H1 (cell line): ENCODE data around the gene CDC42EP4. TPM values are rescaled to one million over a fixed set of nuclear protein-coding genes. Genes with fewer than 3 reads are reported as not detected.

Source experiments
- CTCF ChIA-PET: fragments of 300-600 bp; sonication (Branson Sonifier 250); formaldehyde crosslinking; loops from one replicate; lab custom pipeline; 2021; ENCODE audit not compliant: partially characterized antibody; lab: Charles Lee
- POLR2A ChIA-PET: fragments of 300-600 bp; sonication (Branson Sonifier 250); formaldehyde crosslinking; loops from one replicate; lab custom pipeline; 2021; ENCODE audit warnings: inconsistent platforms; ENCODE audit not compliant: partially characterized antibody; lab: Charles Lee
- DNase-seq, 2 experiments: peaks; one replicate each; pipeline versions ENCODE4 v3.0.0 to v3.0.0-alpha.2; 2010 to 2022; ENCODE audit warnings: low spot score in 2 of 2, low read depth in 1 of 2, mixed read lengths in 1 of 2
- FAIRE-seq: peaks from 2 replicates; lab custom pipeline; 2011; peaks lifted over from hg19 to GRCh38; lab: Jason Lieb, UNC
- H2AFZ ChIP-seq: 2 replicates; pipeline ENCODE4 v1.8.1; 2012; ENCODE audit warnings: low read length, inconsistent platforms
- H2AK5ac ChIP-seq: 2 replicates; pipeline ENCODE4 v1.6.1; 2013; ENCODE audit warnings: low read depth, low read length
- H2BK120ac ChIP-seq: replicated peaks from 2 replicates; pipeline ENCODE3; 2013; ENCODE audit warnings: low read depth, low read length, inconsistent platforms
- H2BK12ac ChIP-seq: 2 replicates; pipeline ENCODE4 v1.6.1; 2013; ENCODE audit warnings: low read depth, low read length
- H2BK15ac ChIP-seq: 2 replicates; pipeline ENCODE4 v1.6.1; 2013; ENCODE audit warnings: low read length
- H2BK20ac ChIP-seq: 2 replicates; pipeline ENCODE4 v1.6.1; 2013; ENCODE audit warnings: low read length
- H2BK5ac ChIP-seq: 2 replicates; pipeline ENCODE4 v1.6.1; 2013; ENCODE audit warnings: low read depth, low read length
- H3K14ac ChIP-seq: 2 replicates; pipeline ENCODE4 v1.6.1; 2013; ENCODE audit warnings: inconsistent platforms; ENCODE audit not compliant: insufficient read length
- H3K18ac ChIP-seq: 2 replicates; pipeline ENCODE4 v1.6.1; 2013; ENCODE audit warnings: low read length; ENCODE audit errors: extremely low read depth
- H3K23ac ChIP-seq: 2 replicates; pipeline ENCODE4 v1.6.1; 2013; ENCODE audit warnings: inconsistent platforms; ENCODE audit not compliant: insufficient read length
- H3K23me2 ChIP-seq: 2 replicates; pipeline ENCODE4 v1.6.1; 2013; ENCODE audit warnings: low read depth, low read length
- H3K27ac ChIP-seq: 2 replicates; pipeline ENCODE4 v1.6.1; 2011; ENCODE audit warnings: low read depth, low read length, inconsistent platforms
- H3K27me3 ChIP-seq, 4 experiments: replicated peaks in 1 of 4; 1 replicate in 1 of 4; 2 replicates in 3 of 4; pipeline versions ENCODE4 v1.6.1 to v1.8.1; 2011 to 2013; ENCODE audit warnings: low read length in 3 of 4, mild to moderate bottlenecking in 3 of 4, inconsistent platforms in 2 of 4, mixed read lengths in 2 of 4, moderate library complexity in 1 of 4; ENCODE audit not compliant: control insufficient read depth in 3 of 4, insufficient read depth in 3 of 4; ENCODE audit errors: extremely low read depth in 1 of 4
- H3K36me3 ChIP-seq, 4 experiments: 2 replicates each; pipeline versions ENCODE4 v1.6.1 to v1.8.1; 2011 to 2013; ENCODE audit warnings: mild to moderate bottlenecking in 4 of 4, low read length in 3 of 4, moderate library complexity in 2 of 4, control low read depth in 1 of 4, inconsistent platforms in 1 of 4; ENCODE audit not compliant: insufficient read depth in 4 of 4, control insufficient read depth in 2 of 4
- H3K4ac ChIP-seq: replicated peaks from 2 replicates; pipeline ENCODE3; 2013; ENCODE audit warnings: low read length, low read depth, mixed read lengths, inconsistent platforms; ENCODE audit not compliant: insufficient read length
- H3K4me1 ChIP-seq, 4 experiments: replicated peaks in 1 of 4; 1 replicate in 1 of 4; 2 replicates in 3 of 4; pipeline versions ENCODE4 v1.6.1 to v1.8.1; 2011 to 2013; ENCODE audit warnings: low read length in 3 of 4, inconsistent platforms in 2 of 4, mixed read lengths in 1 of 4; ENCODE audit not compliant: insufficient read depth in 4 of 4, control insufficient read depth in 3 of 4
- H3K4me2 ChIP-seq, 2 experiments: 2 replicates each; pipeline versions ENCODE4 v1.6.1 to v1.8.1; 2011 to 2013; ENCODE audit warnings: low read depth in 2 of 2, low read length in 2 of 2, control low read depth in 1 of 2, inconsistent platforms in 1 of 2, mild to moderate bottlenecking in 1 of 2; ENCODE audit not compliant: insufficient read depth in 1 of 2
- H3K4me3 ChIP-seq, 4 experiments: fragments of 200-600, 300-600 bp in 1 of 4; sonication (generic), shearing (Covaris generic), sonication (Bioruptor Twin) in 1 of 4; 2 replicates each; pipeline versions ENCODE4 v1.5.1 to v1.8.1; 2011 to 2016; ENCODE audit warnings: low read length in 4 of 4, low read depth in 3 of 4, control low read depth in 2 of 4, inconsistent platforms in 2 of 4, mild to moderate bottlenecking in 2 of 4, mixed read lengths in 1 of 4, moderate library complexity in 1 of 4; ENCODE audit not compliant: insufficient read depth in 2 of 4; ENCODE audit errors: extremely low read depth in 1 of 4
- H3K56ac ChIP-seq: replicated peaks from 2 replicates; pipeline ENCODE3; 2013; ENCODE audit warnings: low read depth, mild to moderate bottlenecking, mixed read lengths, low read length, inconsistent platforms; ENCODE audit not compliant: insufficient read length
- H3K79me1 ChIP-seq: 2 replicates; pipeline ENCODE4 v1.6.1; 2013; ENCODE audit warnings: low read depth, low read length, control low read depth
- H3K79me2 ChIP-seq, 2 experiments: 2 replicates each; pipeline versions ENCODE4 v1.6.1 to v1.8.1; 2012 to 2013; ENCODE audit warnings: low read length in 2 of 2, mild to moderate bottlenecking in 2 of 2, inconsistent platforms in 1 of 2; ENCODE audit not compliant: insufficient read depth in 2 of 2, control insufficient read depth in 1 of 2
- H3K9ac ChIP-seq, 4 experiments: replicated peaks in 1 of 4; 1 replicate in 1 of 4; 2 replicates in 3 of 4; pipeline versions ENCODE4 v1.6.1 to v1.8.1; 2011 to 2013; ENCODE audit warnings: low read depth in 3 of 4, low read length in 3 of 4, control low read depth in 2 of 4, mild to moderate bottlenecking in 2 of 4, moderate library complexity in 2 of 4, inconsistent platforms in 1 of 4; ENCODE audit errors: extremely low read depth in 1 of 4
- H3K9me3 ChIP-seq, 2 experiments: 2 replicates each; pipeline versions ENCODE4 v1.6.1 to v1.8.1; 2012 to 2013; ENCODE audit warnings: mild to moderate bottlenecking in 2 of 2, moderate library complexity in 2 of 2, control low read depth in 1 of 2, inconsistent platforms in 1 of 2, low read depth in 1 of 2, low read length in 1 of 2, mixed read lengths in 1 of 2; ENCODE audit not compliant: insufficient read depth in 2 of 2
- H4K20me1 ChIP-seq, 2 experiments: replicated peaks in 1 of 2; 2 replicates each; pipeline versions ENCODE3 to v1.8.1; 2011 to 2013; ENCODE audit warnings: inconsistent platforms in 2 of 2, low read length in 2 of 2, mild to moderate bottlenecking in 1 of 2; ENCODE audit not compliant: insufficient read depth in 2 of 2, control insufficient read depth in 1 of 2
- H4K5ac ChIP-seq: 2 replicates; pipeline ENCODE4 v1.6.1; 2013; ENCODE audit warnings: low read length, low read depth, mixed read lengths, inconsistent platforms; ENCODE audit not compliant: insufficient read length
- H4K8ac ChIP-seq: 2 replicates; pipeline ENCODE4 v1.8.0; 2013; ENCODE audit warnings: mild to moderate bottlenecking, moderate library complexity, low read length, inconsistent platforms; ENCODE audit not compliant: insufficient read depth; ENCODE audit errors: extremely low read depth
- H4K91ac ChIP-seq: replicated peaks from 2 replicates; pipeline ENCODE3; 2013; ENCODE audit warnings: low read length, mixed read lengths, inconsistent platforms; ENCODE audit not compliant: insufficient read length
- RNF2 ChIP-seq: fragments of 200-900, 300-1000 bp; sonication (generic); IDR thresholded peaks from 2 replicates; pipeline ENCODE4 v1.7.1; 2016; ENCODE audit warnings: borderline replicate concordance, low read depth, mild to moderate bottlenecking, antibody characterized with exemption, low read length; ENCODE audit not compliant: poor library complexity, severe bottlenecking; ENCODE audit errors: missing control alignments
- WGBS, 2 experiments: shearing (Covaris generic) in 1 of 2; methylation state at CpG; one replicate each; pipeline versions ENCODE4 v1.1.6 to v1.1.7; 2013 to 2015; ENCODE audit warnings: low lambda C conversion rate in 2 of 2, mixed read lengths in 2 of 2, inconsistent platforms in 1 of 2, low coverage in 1 of 2, missing lambda C conversion rate in 1 of 2; ENCODE audit not compliant: insufficient replicate concordance in 2 of 2, insufficient coverage in 1 of 2, insufficient read length in 1 of 2; ENCODE audit errors: extremely low coverage in 1 of 2, missing lambda C conversion rate in 1 of 2; 5-methylcytosine and 5-hydroxymethylcytosine counted together
- polyA plus RNA-seq, 7 experiments: library from polyadenylated mRNA; depleted of rRNA in 3 of 7; stranded (reverse) in 5 of 7; unstranded in 2 of 7; fragments of >200 nt in 5 of 7; fragments of 200-250 nt in 2 of 7; gene quantifications; 1 replicate in 5 of 7; 2 replicates in 1 of 7; 4 replicates in 1 of 7; pipeline versions ENCODE4 v1.2.1 to v1.2.3, GENCODE V29; 2011 to 2013; ENCODE audit warnings: missing spikeins in 2 of 7, mixed read lengths in 2 of 7
- total RNA-seq: library from RNA; stranded (reverse); fragmentation: NEBNext Ultra II Directional; extraction: Animal tissue kit (Norgen Biotek cat#: 25700); gene quantifications from 2 replicates; pipeline ENCODE4 v1.2.1, GENCODE V29; 2021

Gene CDC42EP4
- total and polyA plus RNA-seq, 2 of the 8 experiments (the other 6 are each of a cell fraction or from before 2014, with no cell fraction given), result 8.8 to 12.6 TPM

GRCh38 chr17:73300392-73300791 is 11.4 kb downstream of the CDC42EP4 start:
- WGBS, 2 experiments, result 95% methylated on average over 3 of the region's 3 CpGs; no CpG with 5 or more reads in 1 of the 2 experiments
- H3K9ac ChIP-seq, result no peak overlapping the region
- no peak overlapping the region for H3K14ac ChIP-seq
- CTCF ChIA-PET, result interaction anchor here (0.9 to 6.1 kb wide), 6 partner anchors 9 to 69 kb away, joined by 3 to 39 read pairs (median 4); partner anchors contain the start of genes CDC42EP4 and CPSF4L
- H3K4me2 ChIP-seq, result no peak overlapping the region
- H3K4me1 ChIP-seq, result peaks cover 5 to 9% (median 8%) of the 10 kb centered on the region in 4 experiments
- POLR2A ChIA-PET, result no interaction called here
- H3K79me1 ChIP-seq, result no peaks in the 10 kb centered on the region; the same call in 1 of the 2 replicates
- H2BK5ac ChIP-seq, result no peak overlapping the region
- H2BK20ac ChIP-seq, result no peak overlapping the region
- H3K23ac ChIP-seq, result no peak overlapping the region
- peaks cover 0 to 20% of the 10 kb centered on the region in 2 experiments; a peak in 1 of 4 replicates for H3K79me2 ChIP-seq
- no peaks in the 10 kb centered on the region for H3K23me2 ChIP-seq
- H3K4me3 ChIP-seq, result no peak overlapping the region
- H3K56ac ChIP-seq, result no peak overlapping the region
- H3K4ac ChIP-seq, result no peak overlapping the region
- no peaks in the 10 kb centered on the region for H3K36me3 ChIP-seq
- DNase-seq, result no peak
- no peaks in the 10 kb centered on the region for H4K20me1 ChIP-seq
- H3K27me3 ChIP-seq, result no peaks in the 10 kb centered on the region
- no peak overlapping the region for H2AK5ac ChIP-seq
- H4K5ac ChIP-seq, result no peak overlapping the region
- no peak for FAIRE-seq
- no peak overlapping the region for H4K91ac ChIP-seq
- no peaks in the 10 kb centered on the region for H3K9me3 ChIP-seq
- H3K18ac ChIP-seq, result no peak overlapping the region
- no peak overlapping the region for H3K27ac ChIP-seq
- TF ChIP-seq RNF2, result no peak
- TF ChIP-seq, all 59 proteins: peak for 0
- Histone ChIP-seq H2BK120ac (no peak overlapping the region), H2BK12ac (no peak overlapping the region), H2BK15ac (no peak overlapping the region), H4K8ac (no peak overlapping the region), H2AFZ (no peak overlapping the region)
